ENCODE results near the gene CDC25B. TPM values are rescaled to one million over a fixed set of nuclear protein-coding genes. Genes with fewer than 3 reads are reported as not detected.

CDC25B gene
- total and polyA plus RNA-seq, 2 donors (not counting 3 experiments of a cell fraction or from before 2014, with no cell fraction given): 46.7 to 76.5 TPM

DNA sequence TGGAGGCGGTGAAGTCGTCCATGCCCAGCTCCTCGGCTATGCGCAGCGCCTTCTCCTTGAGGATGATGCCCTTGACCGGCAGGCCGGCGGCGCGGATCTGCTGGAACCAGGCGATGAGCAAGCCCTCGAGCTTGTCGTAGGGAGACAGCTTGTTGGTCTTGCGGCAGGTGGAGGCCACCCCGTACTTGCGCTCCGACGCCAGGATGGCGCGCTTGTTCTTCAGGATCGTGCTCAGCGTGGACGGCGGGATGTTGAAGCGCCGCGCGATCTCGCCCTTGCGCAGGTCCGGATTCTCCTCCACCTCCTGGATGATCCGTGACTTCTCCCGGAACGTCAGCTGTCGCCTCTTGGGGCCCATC, 10.0 kb upstream of the CDC25B start:
- Histone ChIP-seq H3K9ac (replicated peaks; ENCODE audit: extremely low read depth, insufficient read depth, low read length) (peak overlapping the region; percentile 44), H3K9me1 (replicated peaks; ENCODE audit: control insufficient read depth, extremely low read depth, insufficient read depth, low read length) (no peaks in the 10 kb centered on the region), H3K4me1 (ENCODE audit: control insufficient read depth, extremely low read depth, insufficient read depth, low read length) (peaks cover 18% of the 10 kb centered on the region), H3K36me3 (ENCODE audit: control insufficient read depth in 2 of 2, extremely low read depth in 1 of 2, insufficient read depth in 2 of 2, low read length in 2 of 2) (peaks cover 0 to 5% of the 10 kb centered on the region in 2 experiments), H2AFZ (ENCODE audit: low read depth, low read length) (no peak overlapping the region), H4K20me1 (replicated peaks; ENCODE audit: control insufficient read depth, extremely low read depth, insufficient read depth, low read length) (no peaks in the 10 kb centered on the region), H3K9me3 (replicated peaks; ENCODE audit: control insufficient read depth, insufficient read depth, low read length) (no peaks in the 10 kb centered on the region), H3K27ac (ENCODE audit: insufficient read depth, low read depth, low read length) (peak overlapping the region; percentile 0), H3K27me3 (ENCODE audit: control insufficient read depth in 2 of 2, insufficient read depth in 2 of 2, low read length in 2 of 2) (no peaks in the 10 kb centered on the region), H3K79me2 (ENCODE audit: control insufficient read depth, insufficient read depth, low read length) (peaks cover 31% of the 10 kb centered on the region), H3K4me3 (replicated peaks in 1 of 3; ENCODE audit: insufficient read depth in 1 of 3, low read depth in 1 of 3, low read length in 3 of 3) (peak overlapping the region in 2 of 3 experiments; percentile 1 to 62), H3K4me2 (ENCODE audit: insufficient read depth, low read length) (peak overlapping the region; percentile 66)
- dilution Hi-C loops (cut with MboI; ENCODE audit: extremely low pct_ligation_motif_present, low sequenced_read_pairs) (no loop called here), intact Hi-C loops (cut with micrococcal nuclease) (loop anchor here (1.0 kb wide), 2 partner anchors 34 to 69 kb away; partner anchors contain the start of gene AP5S1)
- ChIA-PET CTCF (interaction anchor here (0.7 to 7.6 kb wide), 29 partner anchors 8 to 299 kb away, joined by 3 to 214 read pairs (median 4); partner anchors contain the start of genes ADISSP, AP5S1 and CDC25B), POLR2A (interaction anchor here (1.0 kb wide), 1 partner anchor 18 kb away, joined by 4 read pairs; the partner anchor contains the start of gene ADISSP)
- TSS peak; percentile 50 for BruUV-seq (replicated peaks)
- DNase-seq (ENCODE audit: low read depth, low spot score): peak; percentile 67
- TF ChIP-seq POLR2AphosphoS5 (IDR thresholded peaks at IDR 0.05; ENCODE audit: insufficient read depth, low read depth, low read length) (no peak), EZH2 (IDR thresholded peaks at IDR 0.05; ENCODE audit: borderline replicate concordance, low read depth, low read length, severe bottlenecking) (no peak), FOS (IDR thresholded peaks at IDR 0.05; ENCODE audit: borderline replicate concordance, insufficient read depth, low read length) (no peak), MYC (IDR thresholded peaks at IDR 0.05; ENCODE audit: low read depth, low read length) (no peak), POLR2A (IDR thresholded peaks at IDR 0.05; ENCODE audit: low read depth, low read length) (no peak), JUN (IDR thresholded peaks at IDR 0.05; ENCODE audit: borderline replicate concordance, insufficient read depth, insufficient read length, low read depth) (no peak), GATA2 (IDR thresholded peaks at IDR 0.05; ENCODE audit: insufficient read depth, insufficient read length, low read depth, low read length) (no peak)
- TF ChIP-seq, protein P1, sequence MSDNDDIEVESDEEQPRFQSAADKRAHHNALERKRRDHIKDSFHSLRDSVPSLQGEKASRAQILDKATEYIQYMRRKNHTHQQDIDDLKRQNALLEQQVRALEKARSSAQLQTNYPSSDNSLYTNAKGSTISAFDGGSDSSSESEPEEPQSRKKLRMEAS (IDR thresholded peaks at IDR 0.05; ENCODE audit: insufficient read depth, insufficient read length): peak; percentile 48
- TF ChIP-seq, protein P2, sequence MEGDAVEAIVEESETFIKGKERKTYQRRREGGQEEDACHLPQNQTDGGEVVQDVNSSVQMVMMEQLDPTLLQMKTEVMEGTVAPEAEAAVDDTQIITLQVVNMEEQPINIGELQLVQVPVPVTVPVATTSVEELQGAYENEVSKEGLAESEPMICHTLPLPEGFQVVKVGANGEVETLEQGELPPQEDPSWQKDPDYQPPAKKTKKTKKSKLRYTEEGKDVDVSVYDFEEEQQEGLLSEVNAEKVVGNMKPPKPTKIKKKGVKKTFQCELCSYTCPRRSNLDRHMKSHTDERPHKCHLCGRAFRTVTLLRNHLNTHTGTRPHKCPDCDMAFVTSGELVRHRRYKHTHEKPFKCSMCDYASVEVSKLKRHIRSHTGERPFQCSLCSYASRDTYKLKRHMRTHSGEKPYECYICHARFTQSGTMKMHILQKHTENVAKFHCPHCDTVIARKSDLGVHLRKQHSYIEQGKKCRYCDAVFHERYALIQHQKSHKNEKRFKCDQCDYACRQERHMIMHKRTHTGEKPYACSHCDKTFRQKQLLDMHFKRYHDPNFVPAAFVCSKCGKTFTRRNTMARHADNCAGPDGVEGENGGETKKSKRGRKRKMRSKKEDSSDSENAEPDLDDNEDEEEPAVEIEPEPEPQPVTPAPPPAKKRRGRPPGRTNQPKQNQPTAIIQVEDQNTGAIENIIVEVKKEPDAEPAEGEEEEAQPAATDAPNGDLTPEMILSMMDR (IDR thresholded peaks at IDR 0.05; ENCODE audit: extremely low read depth in 1 of 2, insufficient read depth in 1 of 2, low read depth in 1 of 2, low read length in 2 of 2): no peak
- FAIRE-seq: peak; percentile 61
